GM21529 (cell line): Measurements from ENCODE around the gene COL3A1.

ENCODE experiments used
- ATAC-seq: cut with Tn5 transposase; IDR thresholded peaks from one replicate; pipeline ENCODE4 v1.9.1; 2021; ENCODE audit not compliant: unreplicated experiment

Gene COL3A1

GRCh38 chr2:188974164-188974563, at the start of gene COL3A1:
COL3A1 (plus strand) TSS chr2:188974373; CDS start chr2:188974490, 117 bp downstream.
- no peak for ATAC-seq

- ATAC-seq, result no peak
These were observed 45.5 kb upstream of the COL3A1 start for GRCh38 chr2:188928643-188929042.

GRCh38 chr2:188931361-188931760, 42.8 kb upstream of the COL3A1 start:
- ATAC-seq, result no peak

- no peak for ATAC-seq
These were observed 36.6 kb upstream of the COL3A1 start for GRCh38 chr2:188937228-188938220.

GRCh38 chr2:188940171-188940570, 34.0 kb upstream of the COL3A1 start:
- ATAC-seq, result no peak

GRCh38 chr2:188944442-188944841, 29.7 kb upstream of the COL3A1 start:
- no peak for ATAC-seq

GRCh38 chr2:188949046-188949818, 24.9 kb upstream of the COL3A1 start:
- no peak for ATAC-seq

GRCh38 chr2:188952901-188953300, 21.3 kb upstream of the COL3A1 start:
- ATAC-seq, result no peak

- no peak for ATAC-seq
These were observed 17.9 kb upstream of the COL3A1 start for GRCh38 chr2:188956290-188956689.

GRCh38 chr2:188956961-188957360, 17.2 kb upstream of the COL3A1 start:
- ATAC-seq, result no peak

GRCh38 chr2:188957646-188958045, 16.5 kb upstream of the COL3A1 start:
- no peak for ATAC-seq

- ATAC-seq, result no peak
These were observed 10.4 kb upstream of the COL3A1 start for GRCh38 chr2:188963741-188964140.

- ATAC-seq, result no peak
These were observed 9.1 kb upstream of the COL3A1 start for GRCh38 chr2:188964976-188965546.

- no peak for ATAC-seq
These were observed 8.6 kb upstream of the COL3A1 start for GRCh38 chr2:188965563-188965962.

- no peak for ATAC-seq
These were observed 8.0 kb upstream of the COL3A1 start for GRCh38 chr2:188966079-188966571.

- ATAC-seq, result no peak
These were observed 7.3 kb upstream of the COL3A1 start for GRCh38 chr2:188966728-188967440.

- no peak for ATAC-seq
These were observed 4.9 kb upstream of the COL3A1 start for GRCh38 chr2:188969236-188969635.

- no peak for ATAC-seq
These were observed 4.5 kb upstream of the COL3A1 start for GRCh38 chr2:188969651-188970050.

- ATAC-seq, result no peak
These were observed 4.0 kb upstream of the COL3A1 start for GRCh38 chr2:188970211-188970610.

- no peak for ATAC-seq
These were observed 2.7 kb upstream of the COL3A1 start for GRCh38 chr2:188971432-188971861.

GRCh38 chr2:188973641-188974040, 532 bp upstream of the COL3A1 start:
- no peak for ATAC-seq
